Measurements from ENCODE around the gene HRH1.
"Not testable (repeated sequence)": the region's sequence is repeated elsewhere in the genome, so short reads cannot be mapped to it uniquely, and the experiment has no call there.

HRH1 gene

GRCh38 chr3:11211531-11212298, 57.4 kb downstream of the HRH1 start:
- peak; percentile 40 for DNase-seq

- no peak for DNase-seq
Observed at GRCh38 chr3:11212299-11212608, 58.0 kb downstream of the HRH1 start.

- peak; percentile 35 for DNase-seq
Observed at GRCh38 chr3:11212784-11213183, 58.5 kb downstream of the HRH1 start.

- no peak for DNase-seq
Observed at GRCh38 chr3:11213810-11214450, 59.6 kb downstream of the HRH1 start.

- no peak for DNase-seq
Observed at GRCh38 chr3:11214451-11214978, 60.2 kb downstream of the HRH1 start.

GRCh38 chr3:11217370-11217769, 63.1 kb downstream of the HRH1 start:
- DNase-seq: not testable (repeated sequence)

GRCh38 chr3:11220230-11220629, 65.9 kb downstream of the HRH1 start:
- DNase-seq: no peak

GRCh38 chr3:11221818-11222415, 67.6 kb downstream of the HRH1 start:
- DNase-seq: no peak

GRCh38 chr3:11224010-11224409, 69.7 kb downstream of the HRH1 start:
- DNase-seq: no peak

- no peak for DNase-seq
Observed at GRCh38 chr3:11224870-11225229, 70.6 kb downstream of the HRH1 start.

- no peak for DNase-seq
Observed at GRCh38 chr3:11226042-11226370, 71.7 kb downstream of the HRH1 start.

GRCh38 chr3:11228041-11228440, 73.7 kb downstream of the HRH1 start:
- DNase-seq: no peak

GRCh38 chr3:11230125-11230524, 75.8 kb downstream of the HRH1 start:
- DNase-seq: peak; percentile 66

- no peak for DNase-seq
Observed at GRCh38 chr3:11230832-11231231, 76.5 kb downstream of the HRH1 start.

- no peak for DNase-seq
Observed at GRCh38 chr3:11235385-11235784, 81.1 kb downstream of the HRH1 start.

- DNase-seq: peak; percentile 17
Observed at GRCh38 chr3:11236588-11237461, 82.5 kb downstream of the HRH1 start.

- DNase-seq: peak; percentile 91
Observed at GRCh38 chr3:11238060-11238459, 83.8 kb downstream of the HRH1 start.

- DNase-seq: peak; percentile 92
Observed at GRCh38 chr3:11238880-11239279, 84.6 kb downstream of the HRH1 start.

- no peak for DNase-seq
Observed at GRCh38 chr3:11239796-11240195, 85.5 kb downstream of the HRH1 start.

GRCh38 chr3:11240496-11240895, 86.2 kb downstream of the HRH1 start:
- DNase-seq: peak; percentile 42

GRCh38 chr3:11244121-11244677, 89.9 kb downstream of the HRH1 start:
- DNase-seq: peak; percentile 65

- DNase-seq: no peak
Observed at GRCh38 chr3:11245276-11245675, 91.0 kb downstream of the HRH1 start.

Data from NCI-H226 (cell line).